HL-60 (cell line): Measurements from ENCODE around the gene HES7.

Experiments
- GABPA ChIP-seq: IDR thresholded peaks from 2 replicates; pipeline ENCODE4 v1.6.1; 2012; ENCODE audit warnings: low read depth
- TF ChIP-seq, protein P1 (sequence below): IDR thresholded peaks from one replicate; pipeline ENCODE4 v1.5.1; 2011; ENCODE audit warnings: low read length, control low read depth, inconsistent platforms; ENCODE audit not compliant: insufficient read depth

DNA sequence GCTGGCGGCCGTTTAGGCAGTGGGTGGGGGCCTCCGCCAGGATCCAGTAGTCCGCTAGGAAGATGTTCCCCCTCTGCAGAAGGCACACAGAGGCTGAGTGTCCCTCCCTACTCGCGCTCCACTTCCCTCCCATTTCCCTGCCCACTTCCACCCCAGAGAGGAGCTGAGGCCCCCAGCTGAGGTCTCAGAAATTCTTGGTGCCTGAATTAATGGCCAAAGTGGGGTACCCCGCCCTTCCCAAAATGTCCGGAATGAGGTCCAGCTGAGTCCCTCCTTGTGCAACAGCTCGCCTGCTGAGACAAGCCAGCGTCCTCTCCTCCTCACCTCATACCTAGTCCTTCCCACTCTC is 13.5 kb downstream of the HES7 start:
- TF ChIP-seq, protein P1, sequence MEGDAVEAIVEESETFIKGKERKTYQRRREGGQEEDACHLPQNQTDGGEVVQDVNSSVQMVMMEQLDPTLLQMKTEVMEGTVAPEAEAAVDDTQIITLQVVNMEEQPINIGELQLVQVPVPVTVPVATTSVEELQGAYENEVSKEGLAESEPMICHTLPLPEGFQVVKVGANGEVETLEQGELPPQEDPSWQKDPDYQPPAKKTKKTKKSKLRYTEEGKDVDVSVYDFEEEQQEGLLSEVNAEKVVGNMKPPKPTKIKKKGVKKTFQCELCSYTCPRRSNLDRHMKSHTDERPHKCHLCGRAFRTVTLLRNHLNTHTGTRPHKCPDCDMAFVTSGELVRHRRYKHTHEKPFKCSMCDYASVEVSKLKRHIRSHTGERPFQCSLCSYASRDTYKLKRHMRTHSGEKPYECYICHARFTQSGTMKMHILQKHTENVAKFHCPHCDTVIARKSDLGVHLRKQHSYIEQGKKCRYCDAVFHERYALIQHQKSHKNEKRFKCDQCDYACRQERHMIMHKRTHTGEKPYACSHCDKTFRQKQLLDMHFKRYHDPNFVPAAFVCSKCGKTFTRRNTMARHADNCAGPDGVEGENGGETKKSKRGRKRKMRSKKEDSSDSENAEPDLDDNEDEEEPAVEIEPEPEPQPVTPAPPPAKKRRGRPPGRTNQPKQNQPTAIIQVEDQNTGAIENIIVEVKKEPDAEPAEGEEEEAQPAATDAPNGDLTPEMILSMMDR: no peak
- TF ChIP-seq GABPA: no peak
